Bone marrow (tissue), 2 donors: ENCODE results near the gene COQ8A.

Source experiments
- DNase-seq, 2 donors: peaks; one replicate each; lab custom pipeline; 2025; lab: John Stamatoyannopoulos, UW

COQ8A gene

DNA sequence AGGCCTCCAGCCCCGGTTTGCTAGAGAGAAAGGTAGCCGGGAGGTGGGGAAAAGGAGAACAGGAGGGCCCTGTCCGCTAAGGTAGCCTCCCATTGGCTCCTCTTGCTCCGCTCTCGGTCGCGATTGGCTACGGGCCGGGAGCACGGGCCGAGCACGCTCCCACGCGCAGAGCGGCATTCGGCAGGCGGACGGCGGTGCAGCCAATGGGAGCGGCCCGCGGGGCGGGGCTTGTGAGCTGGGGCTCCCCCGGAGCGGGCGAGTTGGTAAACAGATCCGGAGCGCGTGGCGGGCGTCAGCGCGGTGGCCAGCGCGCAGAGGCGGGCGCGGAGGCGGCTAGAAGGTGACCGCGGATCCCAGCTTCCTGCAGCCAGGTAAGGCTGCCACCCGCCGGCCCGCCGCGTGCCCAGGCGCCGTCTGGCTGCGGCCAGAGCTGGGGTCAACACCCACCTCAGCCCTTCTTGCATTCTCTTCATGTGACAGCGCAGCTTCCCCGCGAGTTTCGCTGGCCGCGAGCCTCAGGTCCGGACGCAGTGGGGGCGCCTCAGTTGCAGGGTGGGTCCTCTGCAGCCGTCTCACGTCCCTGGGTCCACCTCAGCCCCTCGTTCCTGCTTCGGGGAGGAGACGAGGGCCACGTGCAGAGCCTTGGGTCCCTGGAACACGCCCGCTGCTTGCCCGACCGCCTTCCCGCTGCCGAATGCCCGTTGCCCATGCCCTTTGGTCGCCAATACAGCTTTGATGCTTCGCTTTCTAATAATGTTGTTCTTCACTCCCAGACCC is at the start of gene COQ8A:
Gene COQ8A, plus strand, starts transcription at position 266 of the 777 bp plus-strand sequence. CDS start 21,092 bp downstream, outside the sequence.
- DNase-seq: peak; percentile 90 to 99

DNA sequence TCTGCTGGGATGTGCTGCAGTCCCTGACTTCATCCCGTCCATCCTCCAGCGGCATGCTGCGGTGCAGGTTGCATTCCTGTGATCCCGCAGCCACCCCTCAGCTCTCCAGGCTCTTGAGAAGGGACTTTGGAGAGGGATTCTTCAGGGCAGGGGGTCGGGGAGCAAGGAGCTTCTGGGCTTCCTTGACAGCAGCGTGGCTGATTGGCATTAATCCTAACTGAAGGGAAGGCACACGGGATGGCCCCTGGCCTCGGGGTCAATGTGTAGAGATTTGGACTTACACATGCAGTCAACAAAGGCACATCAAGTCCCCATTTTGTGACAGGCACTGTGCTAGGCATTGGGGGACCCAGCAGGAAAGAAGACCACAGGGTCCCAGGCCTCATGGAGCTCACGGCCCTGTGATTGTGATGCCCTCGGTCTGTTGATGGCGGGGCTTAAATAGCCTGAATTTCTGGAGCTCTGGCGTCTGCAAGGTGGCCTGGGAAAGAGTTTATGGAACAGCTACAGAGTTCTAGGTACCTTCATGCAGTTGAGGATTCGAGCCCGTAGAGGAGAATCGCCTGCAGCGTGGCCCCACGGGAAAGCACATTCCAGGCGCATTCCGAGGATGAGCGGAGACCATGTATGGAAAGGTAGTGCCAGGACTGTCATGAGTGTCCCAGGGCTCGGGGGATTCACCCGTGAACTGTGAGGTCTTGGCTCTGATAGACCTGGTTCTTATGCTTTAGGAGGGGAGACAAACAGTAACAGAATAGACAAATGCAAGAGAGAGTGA is 49.6 kb upstream of the COQ8A start:
- DNase-seq: no peak

DNA sequence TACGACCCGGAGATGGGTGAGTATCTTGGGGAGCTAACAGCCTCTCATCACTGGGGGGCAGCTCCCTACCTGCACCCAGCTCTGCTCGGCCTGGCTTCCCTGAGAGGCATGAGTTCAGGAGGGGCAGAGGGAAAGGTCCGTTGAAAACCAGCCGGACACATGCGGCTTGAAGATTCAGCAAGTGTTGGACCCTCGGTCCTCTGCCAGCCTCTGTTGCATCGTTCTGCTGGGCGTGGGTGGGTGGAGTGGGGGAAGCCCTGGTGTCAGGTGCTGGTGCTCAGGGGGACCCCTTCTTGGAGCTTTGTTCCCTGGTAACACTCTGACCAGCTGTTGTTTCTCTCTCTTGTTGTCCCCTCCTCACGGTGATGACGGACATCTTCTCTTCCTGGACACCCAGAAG is 48.7 kb upstream of the COQ8A start:
- no peak for DNase-seq

DNA sequence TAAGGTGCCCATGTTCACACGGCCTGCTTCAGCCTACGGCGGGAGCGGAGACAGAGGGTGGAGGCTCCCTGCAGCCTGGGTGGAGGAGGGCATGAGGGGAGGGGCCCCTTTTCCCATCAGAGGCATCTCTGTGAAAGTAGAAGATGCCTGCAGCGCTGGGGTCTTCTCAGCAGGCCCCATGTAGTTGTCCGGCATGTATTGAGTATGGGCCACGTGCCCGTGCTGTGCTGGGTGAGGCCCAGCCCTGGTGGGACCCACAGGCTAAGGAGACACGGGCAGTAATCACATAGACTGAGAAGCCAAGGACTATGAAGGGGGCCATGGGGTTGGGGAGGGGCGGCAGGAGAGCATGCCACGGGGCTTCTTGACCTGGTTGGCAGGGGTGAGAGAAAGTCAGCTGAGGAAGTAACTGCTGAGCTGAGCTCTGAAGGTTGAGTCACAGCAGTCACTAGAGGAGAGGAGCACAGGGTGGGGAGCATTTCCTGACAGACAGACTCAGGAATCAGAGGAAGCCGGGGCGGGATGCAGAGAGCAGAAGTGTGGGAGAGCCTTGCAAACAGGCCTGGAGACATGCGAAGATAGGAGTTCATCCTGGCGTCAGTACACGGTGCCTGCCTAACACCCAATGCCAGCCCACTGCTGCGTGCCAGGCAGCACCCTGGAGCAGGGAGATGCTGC is 48.1 kb upstream of the COQ8A start:
- peak in 1 of 2 donors; percentile 69 for DNase-seq

DNA sequence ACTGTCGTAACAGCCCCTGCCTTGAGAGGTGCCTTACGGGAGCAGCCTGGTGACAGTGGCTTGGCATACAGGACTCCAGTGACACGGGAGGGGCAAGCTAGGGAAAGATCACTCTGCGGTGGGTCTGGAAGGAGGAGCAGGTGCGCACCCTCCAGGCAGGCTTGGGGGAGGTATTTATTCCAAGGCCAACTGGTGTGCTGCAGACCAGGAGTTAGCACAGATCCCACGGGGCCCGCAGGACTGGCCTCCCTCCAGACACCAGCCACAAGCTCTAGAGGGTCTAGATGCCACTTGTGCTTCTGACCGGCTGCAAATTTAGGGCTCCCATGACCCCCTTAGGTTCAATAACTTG is 47.6 kb upstream of the COQ8A start:
- no peak for DNase-seq

DNA sequence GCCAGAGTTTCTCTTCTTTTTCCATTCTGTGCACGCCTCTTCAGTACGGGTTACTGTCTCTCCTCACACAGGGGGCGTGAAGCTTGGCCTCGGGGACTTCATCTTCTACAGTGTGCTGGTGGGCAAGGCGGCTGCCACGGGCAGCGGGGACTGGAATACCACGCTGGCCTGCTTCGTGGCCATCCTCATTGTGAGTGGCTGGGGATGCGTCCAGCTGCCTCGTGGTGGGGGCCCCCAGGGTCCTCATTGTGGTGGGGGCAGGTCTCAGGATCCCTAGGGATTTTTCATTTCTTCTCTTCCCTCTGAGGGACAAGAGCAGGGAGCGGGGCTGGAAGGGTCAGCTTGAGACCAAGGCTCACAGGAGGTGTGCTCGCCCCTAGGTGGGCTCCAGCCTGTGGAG is 46.2 kb upstream of the COQ8A start:
- no peak for DNase-seq

DNA sequence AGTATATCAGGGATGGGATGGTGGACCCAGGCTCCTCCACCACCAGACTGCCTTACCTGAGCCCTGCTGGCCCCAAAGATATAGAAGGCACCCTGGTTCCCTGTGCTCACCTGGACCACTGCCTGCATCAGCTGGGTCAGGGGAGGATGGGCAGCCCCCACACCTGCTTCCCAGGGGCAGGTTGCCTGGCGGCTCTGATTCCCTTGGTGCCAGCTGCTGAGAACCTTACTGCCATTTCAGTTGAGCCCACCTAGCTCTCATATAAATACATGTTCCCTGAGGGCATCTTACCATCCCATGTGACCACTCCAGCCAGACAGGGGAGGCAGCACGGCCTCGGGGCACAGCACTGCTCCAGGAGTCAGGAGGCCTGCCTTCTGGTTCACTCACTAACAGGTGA is 45.3 kb upstream of the COQ8A start:
- no peak for DNase-seq

DNA sequence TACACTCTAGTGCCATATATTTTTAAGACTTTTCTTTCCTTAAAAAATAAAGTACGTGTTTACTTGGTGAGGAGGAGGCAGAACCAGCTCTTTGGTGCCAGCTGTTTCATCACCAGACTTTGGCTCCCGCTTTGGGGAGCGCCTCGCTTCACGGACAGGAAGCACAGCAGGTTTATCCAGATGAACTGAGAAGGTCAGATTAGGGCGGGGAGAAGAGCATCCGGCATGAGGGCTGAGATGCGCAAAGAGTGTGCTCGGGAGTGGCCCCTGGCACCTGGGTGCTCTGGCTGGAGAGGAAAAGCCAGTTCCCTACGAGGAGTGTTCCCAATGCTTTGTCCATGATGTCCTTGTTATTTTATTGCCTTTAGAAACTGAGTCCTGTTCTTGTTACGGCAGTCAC is 44.5 kb upstream of the COQ8A start:
- no peak for DNase-seq

DNA sequence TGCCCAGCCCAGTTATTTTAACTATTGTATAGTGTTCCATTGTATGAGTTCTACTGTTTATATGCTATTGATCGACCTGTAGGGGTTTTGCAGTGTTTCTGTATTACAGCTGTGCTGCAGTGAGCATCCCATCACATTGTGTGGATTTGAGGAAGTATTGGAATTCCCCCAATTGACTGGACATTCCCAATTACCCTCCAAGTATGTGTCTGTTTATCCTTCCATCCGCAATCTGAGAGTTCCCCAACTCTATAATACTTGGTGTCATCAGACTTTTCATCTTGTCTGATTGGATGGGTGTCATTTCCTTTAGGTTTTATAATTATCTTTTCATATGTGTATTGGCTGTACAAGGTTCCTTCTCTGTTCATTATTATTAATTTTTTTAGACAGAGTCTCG is 41.8 kb upstream of the COQ8A start:
- DNase-seq: no peak

DNA sequence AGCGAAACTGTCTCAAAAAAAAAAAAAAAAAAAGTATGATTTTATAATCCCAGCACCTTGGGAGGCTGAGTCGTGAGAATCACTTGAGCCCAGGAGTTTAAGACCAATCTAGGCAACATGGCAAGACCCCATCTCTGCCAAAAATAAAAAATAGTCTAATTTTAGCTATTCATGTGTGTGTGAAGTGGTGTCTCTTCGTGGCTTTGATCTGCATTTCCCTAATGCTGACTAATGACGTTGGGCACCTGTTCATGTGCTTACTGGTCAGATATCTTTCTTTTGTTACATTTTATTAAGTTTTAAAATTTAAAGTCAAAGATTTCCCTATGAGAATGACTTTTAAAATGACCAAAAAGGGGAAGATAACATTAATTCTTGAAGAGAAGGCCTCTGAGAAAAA is 38.7 kb upstream of the COQ8A start:
- DNase-seq: no peak

DNA sequence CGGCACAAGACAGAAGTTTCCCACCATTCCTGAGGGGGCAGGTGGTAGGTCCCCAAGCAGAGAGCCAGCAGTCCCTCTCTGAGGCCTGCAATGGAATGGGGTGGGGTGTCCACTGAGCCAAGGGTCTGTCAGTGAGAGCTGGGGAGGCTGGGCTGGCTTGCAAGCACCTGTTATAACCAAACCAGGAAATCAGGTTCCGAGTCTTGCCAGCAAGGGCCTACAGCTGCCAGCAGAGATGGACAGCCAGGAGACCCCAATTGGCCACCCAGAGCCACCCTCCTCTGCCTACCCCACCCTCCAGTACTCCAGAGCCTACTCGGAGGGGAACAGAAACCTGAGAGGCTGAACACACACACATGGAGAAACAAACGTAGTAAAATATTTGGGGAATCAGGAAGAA is 37.5 kb upstream of the COQ8A start:
- DNase-seq: no peak

DNA sequence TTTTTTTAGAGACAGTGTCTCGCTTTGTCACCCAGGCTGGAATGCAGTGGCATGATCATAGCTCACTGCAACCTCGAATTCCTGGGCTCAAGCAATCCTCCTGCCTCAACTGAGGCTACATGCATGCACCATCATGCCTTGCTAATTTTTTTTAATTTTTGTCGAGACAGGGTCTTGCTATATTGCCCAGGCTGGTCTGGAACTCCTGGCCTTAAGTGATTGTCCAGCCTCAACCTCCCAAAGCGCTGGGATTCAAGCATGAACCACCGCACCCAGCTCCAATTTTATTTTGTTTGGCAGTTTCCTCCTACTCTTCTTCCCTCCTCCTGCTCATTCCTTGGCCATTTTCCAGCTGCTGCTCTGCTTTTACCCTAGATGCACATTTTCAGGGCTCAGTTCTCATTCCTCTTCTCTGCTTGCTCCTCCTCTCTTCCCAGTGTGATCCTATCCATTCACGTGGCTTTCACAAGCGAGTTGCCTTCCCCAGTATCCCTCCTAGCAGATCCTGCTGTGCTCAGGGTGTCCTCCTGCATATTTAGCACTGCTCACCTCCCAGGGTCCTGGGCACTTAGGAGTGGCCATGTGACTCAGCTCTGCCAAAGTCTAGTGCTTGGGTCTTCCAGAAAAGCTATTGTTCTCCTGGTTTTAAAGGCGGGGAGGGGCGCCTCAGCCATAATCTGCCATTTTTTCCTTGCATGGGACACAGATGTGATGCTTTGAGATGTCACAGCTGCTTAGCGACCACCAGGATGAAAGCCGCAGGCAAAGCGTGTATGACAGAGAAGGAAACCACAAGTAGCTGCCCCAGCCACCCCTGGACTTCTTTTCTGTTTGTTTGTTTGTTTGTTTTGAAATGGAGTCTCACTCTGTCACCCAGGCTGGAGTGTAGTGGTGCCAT is 36.0 kb upstream of the COQ8A start:
- DNase-seq: no peak

DNA sequence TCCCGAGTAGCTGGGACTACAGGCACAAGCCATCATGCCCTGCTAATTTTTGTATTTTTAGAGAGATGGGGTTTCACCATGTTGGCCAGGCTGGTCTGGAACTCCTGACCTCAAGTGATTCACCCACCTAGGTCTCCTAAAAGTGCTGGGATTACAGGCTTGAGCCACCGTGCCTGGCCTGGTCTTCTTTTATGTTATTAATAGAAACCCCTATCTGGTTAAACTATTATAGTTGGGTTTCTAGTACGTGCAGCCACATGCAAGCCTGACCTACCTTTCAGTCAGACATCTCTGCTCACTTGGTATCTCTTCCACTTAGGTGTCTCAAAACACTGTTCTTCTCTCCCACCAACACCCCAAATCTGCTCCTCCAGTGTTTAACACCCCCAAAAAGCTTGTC is 35.3 kb upstream of the COQ8A start:
- DNase-seq: no peak

DNA sequence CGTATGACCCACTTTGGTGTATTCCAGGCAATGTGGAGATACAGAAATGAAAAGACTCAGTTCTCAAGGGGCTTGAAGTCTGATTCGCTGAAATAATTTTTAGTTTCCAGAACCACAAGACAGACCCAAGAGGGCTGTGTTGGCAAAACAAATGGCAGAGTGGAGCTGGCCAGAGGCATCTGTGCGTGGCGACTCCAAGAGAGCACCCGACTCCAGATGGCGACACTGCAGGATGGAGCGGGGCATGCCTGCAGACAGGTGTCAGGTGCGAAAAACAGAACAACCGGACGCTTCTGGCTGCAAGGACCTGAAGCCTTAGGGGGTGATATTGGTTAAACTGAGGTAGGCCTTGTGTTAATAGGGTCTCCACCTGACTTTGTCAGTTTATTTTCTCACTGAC is 31.7 kb upstream of the COQ8A start:
- no peak for DNase-seq

DNA sequence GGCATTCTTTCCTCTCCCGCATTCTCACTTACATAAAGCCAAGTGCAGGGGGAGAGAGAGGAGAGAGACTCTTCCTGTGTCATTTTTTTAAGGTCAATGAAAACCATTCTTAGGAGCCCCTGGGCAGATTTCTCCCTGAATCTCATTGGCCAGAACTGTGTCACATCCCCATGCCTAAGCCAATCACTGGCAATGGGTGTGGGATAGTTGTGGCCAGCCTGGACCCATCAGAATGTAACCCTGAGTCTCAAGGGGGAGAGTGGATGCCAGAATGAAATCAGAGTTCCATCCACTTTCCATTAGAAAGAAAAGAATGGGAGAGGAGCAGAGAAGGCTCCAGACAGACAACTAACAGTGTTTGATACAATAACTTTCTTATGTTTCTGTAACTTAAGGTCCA is 31.2 kb upstream of the COQ8A start:
- DNase-seq: no peak

DNA sequence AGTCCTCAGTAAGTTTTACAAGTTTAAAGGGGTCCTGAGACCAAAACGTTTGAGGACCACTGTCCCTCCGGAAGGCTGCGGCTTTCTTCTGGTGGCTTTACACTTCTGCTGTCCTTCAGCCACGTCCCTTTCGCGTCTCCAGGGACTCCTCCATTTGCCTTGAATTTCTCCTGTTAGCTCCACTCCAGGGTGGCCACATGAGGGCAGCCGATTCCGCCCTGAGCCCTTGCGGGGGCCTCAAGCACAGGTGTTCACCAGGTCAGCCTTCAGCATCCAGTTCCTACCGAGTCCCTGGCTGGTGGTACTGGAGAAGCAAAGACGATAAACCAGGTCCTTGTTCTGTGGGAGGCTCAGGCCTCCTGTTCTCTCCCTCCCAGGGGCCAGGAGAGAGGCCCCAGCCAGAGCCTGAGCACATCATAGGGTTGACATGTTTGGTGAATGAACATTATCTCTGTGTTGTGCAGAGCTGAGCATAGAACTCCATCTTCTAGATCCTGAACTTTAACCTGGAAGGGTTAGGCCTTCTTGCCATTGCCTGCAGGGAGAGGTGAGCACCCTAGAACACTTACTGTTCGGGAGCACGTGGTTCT is 27.4 kb upstream of the COQ8A start:
- DNase-seq: peak in 1 of 2 donors; percentile 46

DNA sequence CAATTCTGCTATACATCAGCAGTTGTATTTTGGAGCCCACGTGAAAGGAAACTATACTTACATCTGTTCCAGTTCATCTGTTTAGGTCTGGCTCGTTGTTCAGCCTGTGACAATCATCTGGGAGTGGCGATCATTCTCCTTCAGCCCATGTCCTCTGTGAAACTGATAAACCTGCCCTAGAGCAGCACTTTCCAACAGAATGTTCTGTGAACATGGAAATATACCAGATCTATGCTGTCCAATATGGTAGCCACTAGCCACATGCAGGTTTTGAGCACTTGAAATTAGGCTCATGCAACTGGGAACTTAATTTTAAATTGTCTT is 24.5 kb upstream of the COQ8A start:
- DNase-seq: no peak

DNA sequence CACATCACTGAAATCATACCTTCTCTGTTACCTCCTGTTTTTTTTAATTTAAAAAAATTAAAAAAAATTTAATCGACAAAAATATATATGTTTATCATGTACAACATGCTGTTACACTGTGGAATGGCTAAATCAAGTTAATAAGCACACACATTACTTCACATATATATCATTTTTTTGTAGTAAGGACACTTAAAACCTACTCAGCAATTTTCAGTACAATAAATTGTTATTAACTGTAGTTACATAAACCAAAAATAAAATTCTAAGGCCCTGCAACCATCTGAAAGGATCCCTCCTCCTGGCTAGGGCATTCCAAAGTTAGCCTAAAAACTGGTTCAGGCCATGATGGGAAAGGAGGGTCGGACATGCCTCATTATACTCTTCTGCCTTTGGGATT is 23.6 kb upstream of the COQ8A start:
- DNase-seq: no peak

DNA sequence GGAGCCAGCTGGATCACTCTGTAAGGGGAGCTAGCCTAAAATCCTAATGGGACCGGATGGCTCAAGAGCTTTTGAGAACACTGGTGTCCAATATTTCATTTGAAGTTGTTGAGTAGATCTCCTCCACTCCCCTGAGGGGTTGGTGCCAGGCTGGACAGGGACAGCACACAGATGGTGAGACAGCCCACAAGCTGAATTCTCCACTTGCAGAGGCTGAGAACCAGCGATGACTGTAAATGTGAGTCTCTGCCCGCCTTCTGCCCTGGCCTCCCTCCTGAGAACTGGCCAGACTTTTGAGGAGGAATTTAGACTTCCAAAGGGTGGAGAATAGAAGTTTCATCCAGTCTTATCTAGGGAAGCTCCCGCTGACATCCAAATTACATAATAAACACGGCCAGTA is 20.5 kb upstream of the COQ8A start:
- no peak for DNase-seq

DNA sequence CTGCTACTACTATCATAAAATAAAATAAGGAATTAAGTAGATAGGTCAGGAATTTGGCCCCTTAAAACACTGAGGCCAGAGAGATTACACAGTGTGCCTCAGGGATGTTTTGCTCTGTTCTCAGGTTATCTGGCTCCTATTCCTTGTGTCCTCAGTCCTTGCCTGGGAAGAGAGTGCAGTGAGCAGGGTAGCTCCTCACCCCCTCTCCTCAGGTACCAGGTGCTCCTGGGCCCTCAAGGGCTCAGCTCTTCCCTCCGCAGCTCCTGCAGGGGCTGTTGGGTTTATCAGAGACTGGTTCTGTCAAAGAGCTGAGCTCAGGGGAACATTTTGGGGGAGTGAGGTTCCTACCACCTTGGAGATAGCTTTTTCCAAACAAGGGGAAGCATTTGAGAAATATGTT is 20.1 kb upstream of the COQ8A start:
- no peak for DNase-seq

DNA sequence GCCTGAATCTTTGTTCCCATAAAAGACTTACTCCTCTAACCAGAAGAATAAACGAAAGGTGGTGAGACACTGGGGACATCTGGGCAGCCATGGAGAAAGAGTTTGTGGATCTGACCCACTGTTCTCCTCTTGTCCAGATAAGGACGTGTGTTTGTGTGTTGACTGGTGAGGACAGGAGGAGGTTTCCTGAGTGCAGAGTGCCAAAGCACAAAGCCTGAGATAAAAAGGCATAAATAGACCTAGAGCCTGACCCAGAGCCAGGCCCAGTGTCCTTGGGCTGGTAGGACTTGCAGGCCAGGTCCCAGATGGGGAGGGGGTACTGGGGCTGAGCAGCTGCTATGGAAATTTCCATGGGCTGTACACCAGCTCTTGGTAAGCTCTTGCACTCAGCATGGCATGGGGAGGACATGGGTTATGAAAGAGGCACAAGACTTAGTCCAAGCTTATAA is 19.6 kb upstream of the COQ8A start:
- no peak for DNase-seq

DNA sequence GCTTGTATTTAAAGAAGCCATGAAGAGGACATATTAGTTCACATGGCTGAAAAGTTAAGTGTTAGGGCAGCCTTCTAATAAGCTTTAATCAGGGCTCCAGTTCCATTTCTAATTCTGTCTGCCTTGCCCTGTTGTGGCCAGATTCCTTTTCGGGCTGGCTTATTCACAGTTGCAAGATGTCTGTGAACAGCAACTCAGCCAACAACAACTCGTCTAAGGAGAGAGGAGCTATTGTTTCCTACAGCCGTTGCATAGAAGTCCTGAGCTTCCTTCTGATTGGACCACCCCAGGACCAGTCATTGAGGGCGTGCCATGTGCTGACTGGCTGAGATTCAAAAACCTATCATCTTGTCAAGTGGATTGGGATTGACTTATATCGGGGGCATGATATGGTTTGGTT is 18.6 kb upstream of the COQ8A start:
- no peak for DNase-seq
